NK-92 treated with Interleukin-12 subunit alpha and Interleukin-12 subunit beta, amount 100 ng/mL, for 24 hours (cell line): Measurements from ENCODE around the gene PLAGL2.
"Not testable (repeated sequence)": the region's sequence is repeated elsewhere in the genome, so short reads cannot be mapped to it uniquely, and the experiment has no call there.

Source experiments
- DNase-seq: peaks from one replicate; lab custom pipeline; 2025; lab: John Stamatoyannopoulos, UW

Gene PLAGL2

DNA sequence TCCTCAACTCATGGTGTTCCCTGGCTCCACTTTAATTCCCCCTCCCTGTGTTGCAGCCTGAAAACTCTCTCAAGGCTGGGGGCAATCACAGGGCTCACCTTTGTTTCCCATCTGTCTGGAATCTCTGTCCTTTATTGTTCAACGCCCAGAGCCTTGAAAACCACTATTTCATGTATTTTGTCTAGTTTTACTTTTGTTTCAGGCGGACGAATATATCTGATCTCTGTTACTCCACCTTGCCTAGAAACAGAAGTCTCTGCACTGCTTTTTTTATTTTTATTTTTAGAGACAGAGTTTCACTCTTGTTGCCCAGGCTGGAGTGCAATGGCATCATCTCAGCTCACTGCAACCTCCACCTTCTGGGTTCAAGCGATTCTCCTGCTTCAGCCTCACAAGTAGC is 27.6 kb downstream of the PLAGL2 start:
- no peak for DNase-seq

DNA sequence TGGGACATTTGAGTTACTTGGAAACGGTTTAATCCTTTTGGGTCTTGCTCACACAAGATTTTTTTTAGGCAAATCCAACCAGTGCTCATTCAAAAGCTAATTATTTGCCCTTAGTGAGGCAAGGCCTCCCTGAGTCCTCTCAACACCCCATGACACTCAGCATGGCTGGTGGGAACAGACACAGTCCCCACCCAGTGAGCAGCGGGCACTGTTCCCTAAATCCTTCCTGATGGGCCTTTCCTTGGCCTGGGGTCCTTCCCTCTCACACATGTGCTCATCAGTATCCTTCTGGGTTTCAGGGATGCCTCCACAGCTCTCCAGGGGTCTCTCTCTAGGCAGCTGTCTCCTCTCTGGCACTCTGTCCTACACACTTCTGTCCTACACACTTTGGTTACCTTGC is 28.0 kb downstream of the PLAGL2 start:
- no peak for DNase-seq

DNA sequence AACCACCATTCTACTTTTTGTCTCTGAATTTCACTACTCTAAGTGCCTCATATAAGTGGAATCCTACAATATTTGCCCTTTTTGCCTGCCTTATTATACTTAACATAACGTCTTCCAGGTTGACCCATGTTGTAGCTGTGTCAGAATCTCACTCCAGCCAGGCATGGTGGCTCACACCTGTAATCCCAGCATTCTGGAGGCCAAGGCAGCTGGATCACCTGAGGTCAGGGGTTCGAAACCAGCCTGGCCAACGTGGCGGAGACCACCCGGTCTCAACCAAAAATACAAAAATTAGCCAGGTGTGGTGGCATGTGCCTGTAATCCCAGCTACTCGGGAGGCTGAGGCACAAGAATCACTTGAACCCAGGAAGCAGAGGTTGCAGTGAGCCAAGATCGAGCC is 29.8 kb downstream of the PLAGL2 start:
- not testable (repeated sequence) for DNase-seq

DNA sequence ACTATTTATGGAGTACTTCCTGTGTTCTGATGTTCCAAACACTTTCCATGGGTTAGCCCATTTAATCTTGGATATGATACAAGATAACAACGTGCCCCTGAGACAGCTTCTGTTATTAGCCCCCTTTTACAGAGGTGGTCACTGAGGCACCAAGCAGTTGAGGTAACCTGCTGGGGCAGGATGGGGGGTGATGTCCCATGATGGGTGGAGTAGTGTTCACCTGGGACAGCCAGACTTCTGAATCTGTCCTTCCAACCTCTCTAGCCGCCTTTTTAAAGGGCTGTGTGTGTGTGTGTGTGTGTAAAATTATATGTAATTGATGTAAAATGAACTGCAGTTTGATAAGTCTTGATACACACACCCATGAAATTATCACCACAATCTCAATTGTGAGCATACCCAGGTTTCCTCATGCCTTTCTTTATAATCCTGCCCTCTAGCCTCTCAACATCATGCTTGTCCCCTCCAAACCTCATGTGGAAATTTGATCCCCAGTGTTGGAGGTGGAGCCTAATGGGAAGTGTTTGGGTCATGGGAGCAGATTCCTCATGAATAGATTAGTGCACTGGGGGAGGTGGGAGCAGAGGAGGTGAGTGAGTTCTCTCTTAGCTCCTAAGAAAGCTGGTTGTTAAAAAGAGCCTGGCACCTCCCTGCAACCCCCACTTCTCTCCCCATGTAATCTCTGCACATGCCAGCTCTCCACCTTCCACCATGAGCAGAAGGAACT is 39.2 kb downstream of the PLAGL2 start:
- DNase-seq: no peak

DNA sequence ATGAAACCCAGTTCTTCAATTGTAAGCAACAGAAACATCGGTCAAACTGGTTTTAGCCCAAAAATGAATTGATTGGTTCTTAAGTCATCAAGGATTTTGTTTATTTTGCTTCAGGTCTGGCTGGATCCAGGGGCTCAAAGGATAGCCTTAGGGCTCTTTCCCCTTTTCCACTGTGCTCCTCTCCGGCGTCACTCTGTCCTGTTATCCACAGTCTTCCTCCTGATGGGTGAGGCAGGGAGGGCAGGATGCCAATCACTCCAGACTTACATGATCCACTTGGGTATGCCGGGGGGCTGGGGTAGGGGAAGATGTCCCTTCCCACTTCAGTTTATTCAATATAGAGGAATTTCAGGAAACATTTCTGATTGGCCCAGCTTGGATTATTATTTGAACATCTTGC is 40.0 kb downstream of the PLAGL2 start:
- DNase-seq: no peak

DNA sequence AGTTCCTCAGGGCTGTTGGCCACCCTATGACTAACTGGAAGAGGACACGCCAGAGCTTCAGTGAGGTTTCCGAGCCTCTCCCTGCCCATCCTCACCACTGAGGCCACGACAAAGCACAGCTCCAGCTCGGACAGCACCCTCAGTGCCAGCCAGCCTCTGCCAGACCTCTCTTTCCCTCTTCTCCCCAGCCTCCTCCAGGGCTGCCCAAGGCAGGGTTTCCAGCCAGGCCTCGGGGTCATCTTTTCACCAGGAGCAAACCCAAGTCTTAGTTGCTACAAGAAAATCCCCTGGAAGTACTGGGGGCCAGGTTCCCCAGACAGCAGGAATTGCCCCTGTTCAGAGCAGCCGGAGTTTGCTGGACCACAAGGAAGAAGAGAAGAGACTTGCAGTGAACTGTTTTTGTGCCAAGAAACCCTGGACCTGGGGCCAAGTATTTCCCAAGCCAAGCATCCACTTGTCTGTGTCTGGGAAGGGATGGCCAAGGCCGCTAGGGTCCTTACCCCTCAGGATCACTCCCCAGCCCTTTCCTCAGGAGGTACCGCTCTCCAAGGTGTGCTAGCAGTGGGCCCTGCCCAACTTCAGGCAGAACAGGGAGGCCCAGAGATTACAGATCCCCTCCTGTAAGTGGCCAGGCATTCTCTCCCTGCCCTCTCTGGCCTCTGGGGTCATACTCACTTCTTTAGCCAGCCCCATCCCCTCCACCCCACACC is 41.6 kb downstream of the PLAGL2 start:
- DNase-seq: no peak

GRCh38 chr20:32164984-32165735 is 42.4 kb downstream of the PLAGL2 start:
- no peak for DNase-seq

- no peak for DNase-seq
Measured at GRCh38 chr20:32163951-32164350, 43.6 kb downstream of the PLAGL2 start.

GRCh38 chr20:32162351-32162750 is 45.2 kb downstream of the PLAGL2 start:
- DNase-seq: no peak

GRCh38 chr20:32160341-32160740 is 47.2 kb downstream of the PLAGL2 start:
- DNase-seq: no peak

GRCh38 chr20:32159766-32160221 is 47.7 kb downstream of the PLAGL2 start:
- no peak for DNase-seq

- DNase-seq: no peak
Measured at GRCh38 chr20:32158943-32159660, 48.4 kb downstream of the PLAGL2 start.

GRCh38 chr20:32158351-32158750 is 49.2 kb downstream of the PLAGL2 start:
- no peak for DNase-seq

DNA sequence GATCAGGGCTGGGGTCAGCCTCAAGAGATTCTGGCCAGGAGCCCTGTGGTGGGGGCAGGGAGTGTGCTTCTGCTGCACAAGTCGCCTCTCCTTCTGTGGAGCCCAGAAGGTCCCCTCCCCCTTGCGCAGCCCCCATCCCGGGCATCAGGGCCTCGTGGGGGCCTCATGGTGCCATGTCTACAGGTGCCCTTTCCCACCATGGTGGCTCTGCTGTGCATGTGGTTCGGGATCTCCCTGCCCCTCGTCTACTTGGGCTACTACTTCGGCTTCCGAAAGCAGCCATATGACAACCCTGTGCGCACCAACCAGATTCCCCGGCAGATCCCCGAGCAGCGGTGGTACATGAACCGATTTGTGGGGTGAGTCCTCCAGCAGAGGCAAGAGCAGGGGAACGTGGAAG is 49.9 kb downstream of the PLAGL2 start:
- no peak for DNase-seq

- DNase-seq: no peak
Measured at GRCh38 chr20:32155017-32155981, 52.2 kb downstream of the PLAGL2 start.

DNA sequence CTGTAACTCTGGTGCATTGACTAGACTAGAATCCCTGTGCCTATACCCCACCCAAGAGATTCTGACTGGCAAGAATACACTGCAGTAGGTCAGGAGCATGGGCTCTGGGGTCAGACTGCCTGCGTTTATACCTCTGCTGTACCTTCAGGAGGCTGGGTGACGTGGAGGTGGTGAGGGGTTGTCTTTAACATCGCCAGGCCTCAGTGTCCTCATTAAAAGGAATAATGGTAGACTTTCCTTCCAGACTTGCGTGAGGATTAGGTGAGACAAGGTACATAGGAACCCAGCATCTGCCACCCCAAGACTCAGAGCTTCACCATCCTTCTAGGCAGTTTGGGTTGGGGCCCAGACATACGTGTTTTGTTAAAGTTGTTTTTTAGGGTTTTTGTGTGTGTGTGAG is 53.8 kb downstream of the PLAGL2 start:
- DNase-seq: no peak

DNA sequence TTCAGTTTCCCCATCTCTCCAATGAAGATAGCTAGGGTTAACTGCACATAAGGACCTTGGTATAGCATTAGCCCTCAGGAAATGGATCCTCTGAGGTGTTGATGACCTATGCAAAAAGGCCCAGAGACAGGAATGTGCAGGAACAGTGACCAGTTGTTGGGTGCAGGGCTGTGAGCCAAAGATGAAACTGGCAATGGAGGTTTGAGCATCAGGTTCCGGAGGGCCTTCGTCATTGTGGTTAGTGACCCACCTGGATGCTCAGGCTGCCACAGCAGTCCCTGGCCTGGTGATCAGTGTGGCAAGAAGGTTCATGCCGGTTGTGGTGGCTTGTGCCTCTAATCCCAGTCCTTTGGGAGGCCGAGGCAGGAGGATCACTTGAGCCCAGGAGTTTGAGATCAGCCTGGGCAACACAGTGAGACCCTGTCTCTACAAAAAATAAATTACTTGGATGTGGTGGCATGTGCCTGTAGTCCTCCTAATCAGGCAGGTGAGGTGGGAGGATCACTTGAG is 54.3 kb downstream of the PLAGL2 start:
- no peak for DNase-seq

GRCh38 chr20:32152421-32153155 is 55.0 kb downstream of the PLAGL2 start:
- no peak for DNase-seq

DNA sequence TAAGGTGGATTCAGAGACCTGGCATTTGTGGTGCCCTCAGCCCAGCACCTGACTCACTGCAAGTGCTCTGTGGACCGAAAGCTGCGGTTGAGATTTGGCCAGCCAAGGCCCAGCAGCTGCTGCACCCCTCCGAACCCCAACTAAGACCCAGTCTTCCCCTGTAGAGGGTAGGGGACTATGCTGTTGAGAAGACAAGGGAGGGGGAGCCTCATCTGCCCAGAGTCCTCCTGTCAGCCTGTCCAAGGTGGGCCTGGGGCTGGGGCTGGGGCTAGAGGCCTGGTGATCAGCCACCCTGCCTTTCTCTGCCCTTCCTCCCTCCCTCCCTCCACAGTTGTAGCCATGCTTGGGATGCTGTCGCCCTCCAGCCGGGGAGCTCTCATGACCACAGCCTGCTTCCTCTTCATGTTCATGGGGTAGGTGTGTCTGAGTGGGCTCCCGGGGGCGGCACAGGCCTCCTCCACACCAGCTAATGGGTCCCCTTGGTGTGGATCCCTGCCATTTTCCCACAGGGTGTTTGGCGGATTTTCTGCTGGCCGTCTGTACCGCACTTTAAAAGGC is 57.2 kb downstream of the PLAGL2 start:
- no peak for DNase-seq
